ENCODE measurements around the gene RAB36.

DNA sequence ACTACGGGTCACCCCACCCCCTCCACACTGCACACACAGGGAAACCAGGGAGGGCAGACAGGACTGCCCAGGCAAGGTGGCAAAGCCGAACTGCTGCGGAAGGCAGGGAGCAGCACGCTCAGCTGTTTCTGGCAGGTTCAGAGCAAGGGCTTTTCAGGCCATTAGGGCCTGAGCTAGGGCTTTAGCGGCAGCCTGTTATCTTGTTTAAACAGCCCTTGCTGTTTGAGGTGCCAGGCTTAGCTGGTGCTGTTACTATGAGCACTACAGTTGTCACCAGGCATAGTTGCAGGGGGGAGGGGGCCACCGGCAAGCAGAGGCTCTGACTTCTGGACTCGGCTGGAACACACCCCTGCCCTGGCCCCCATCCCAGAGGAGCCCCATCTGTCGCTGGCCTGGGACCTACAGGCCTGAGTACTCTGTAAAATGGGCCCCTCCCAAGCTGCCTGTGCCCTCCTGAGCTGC is 38.3 kb upstream of the RAB36 start:
- TF ChIP-seq NR2C2 (CRISPR knock-in tag; IDR thresholded peaks at IDR 0.05): no peak
- TF ChIP-seq MAX (CRISPR knock-in tag; IDR thresholded peaks at IDR 0.05): no peak
- TF ChIP-seq, protein P1, sequence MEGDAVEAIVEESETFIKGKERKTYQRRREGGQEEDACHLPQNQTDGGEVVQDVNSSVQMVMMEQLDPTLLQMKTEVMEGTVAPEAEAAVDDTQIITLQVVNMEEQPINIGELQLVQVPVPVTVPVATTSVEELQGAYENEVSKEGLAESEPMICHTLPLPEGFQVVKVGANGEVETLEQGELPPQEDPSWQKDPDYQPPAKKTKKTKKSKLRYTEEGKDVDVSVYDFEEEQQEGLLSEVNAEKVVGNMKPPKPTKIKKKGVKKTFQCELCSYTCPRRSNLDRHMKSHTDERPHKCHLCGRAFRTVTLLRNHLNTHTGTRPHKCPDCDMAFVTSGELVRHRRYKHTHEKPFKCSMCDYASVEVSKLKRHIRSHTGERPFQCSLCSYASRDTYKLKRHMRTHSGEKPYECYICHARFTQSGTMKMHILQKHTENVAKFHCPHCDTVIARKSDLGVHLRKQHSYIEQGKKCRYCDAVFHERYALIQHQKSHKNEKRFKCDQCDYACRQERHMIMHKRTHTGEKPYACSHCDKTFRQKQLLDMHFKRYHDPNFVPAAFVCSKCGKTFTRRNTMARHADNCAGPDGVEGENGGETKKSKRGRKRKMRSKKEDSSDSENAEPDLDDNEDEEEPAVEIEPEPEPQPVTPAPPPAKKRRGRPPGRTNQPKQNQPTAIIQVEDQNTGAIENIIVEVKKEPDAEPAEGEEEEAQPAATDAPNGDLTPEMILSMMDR (IDR thresholded peaks at IDR 0.05): no peak
- TF ChIP-seq RELA (CRISPR knock-in tag; IDR thresholded peaks at IDR 0.05; ENCODE audit: borderline replicate concordance): no peak
- TF ChIP-seq CBFB (CRISPR knock-in tag; IDR thresholded peaks at IDR 0.05; ENCODE audit: low read depth): no peak
- TF ChIP-seq, protein P2, sequence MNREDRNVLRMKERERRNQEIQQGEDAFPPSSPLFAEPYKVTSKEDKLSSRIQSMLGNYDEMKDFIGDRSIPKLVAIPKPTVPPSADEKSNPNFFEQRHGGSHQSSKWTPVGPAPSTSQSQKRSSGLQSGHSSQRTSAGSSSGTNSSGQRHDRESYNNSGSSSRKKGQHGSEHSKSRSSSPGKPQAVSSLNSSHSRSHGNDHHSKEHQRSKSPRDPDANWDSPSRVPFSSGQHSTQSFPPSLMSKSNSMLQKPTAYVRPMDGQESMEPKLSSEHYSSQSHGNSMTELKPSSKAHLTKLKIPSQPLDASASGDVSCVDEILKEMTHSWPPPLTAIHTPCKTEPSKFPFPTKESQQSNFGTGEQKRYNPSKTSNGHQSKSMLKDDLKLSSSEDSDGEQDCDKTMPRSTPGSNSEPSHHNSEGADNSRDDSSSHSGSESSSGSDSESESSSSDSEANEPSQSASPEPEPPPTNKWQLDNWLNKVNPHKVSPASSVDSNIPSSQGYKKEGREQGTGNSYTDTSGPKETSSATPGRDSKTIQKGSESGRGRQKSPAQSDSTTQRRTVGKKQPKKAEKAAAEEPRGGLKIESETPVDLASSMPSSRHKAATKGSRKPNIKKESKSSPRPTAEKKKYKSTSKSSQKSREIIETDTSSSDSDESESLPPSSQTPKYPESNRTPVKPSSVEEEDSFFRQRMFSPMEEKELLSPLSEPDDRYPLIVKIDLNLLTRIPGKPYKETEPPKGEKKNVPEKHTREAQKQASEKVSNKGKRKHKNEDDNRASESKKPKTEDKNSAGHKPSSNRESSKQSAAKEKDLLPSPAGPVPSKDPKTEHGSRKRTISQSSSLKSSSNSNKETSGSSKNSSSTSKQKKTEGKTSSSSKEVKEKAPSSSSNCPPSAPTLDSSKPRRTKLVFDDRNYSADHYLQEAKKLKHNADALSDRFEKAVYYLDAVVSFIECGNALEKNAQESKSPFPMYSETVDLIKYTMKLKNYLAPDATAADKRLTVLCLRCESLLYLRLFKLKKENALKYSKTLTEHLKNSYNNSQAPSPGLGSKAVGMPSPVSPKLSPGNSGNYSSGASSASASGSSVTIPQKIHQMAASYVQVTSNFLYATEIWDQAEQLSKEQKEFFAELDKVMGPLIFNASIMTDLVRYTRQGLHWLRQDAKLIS (CRISPR knock-in tag; IDR thresholded peaks at IDR 0.05; ENCODE audit: borderline replicate concordance): no peak
- TF ChIP-seq, protein P3, sequence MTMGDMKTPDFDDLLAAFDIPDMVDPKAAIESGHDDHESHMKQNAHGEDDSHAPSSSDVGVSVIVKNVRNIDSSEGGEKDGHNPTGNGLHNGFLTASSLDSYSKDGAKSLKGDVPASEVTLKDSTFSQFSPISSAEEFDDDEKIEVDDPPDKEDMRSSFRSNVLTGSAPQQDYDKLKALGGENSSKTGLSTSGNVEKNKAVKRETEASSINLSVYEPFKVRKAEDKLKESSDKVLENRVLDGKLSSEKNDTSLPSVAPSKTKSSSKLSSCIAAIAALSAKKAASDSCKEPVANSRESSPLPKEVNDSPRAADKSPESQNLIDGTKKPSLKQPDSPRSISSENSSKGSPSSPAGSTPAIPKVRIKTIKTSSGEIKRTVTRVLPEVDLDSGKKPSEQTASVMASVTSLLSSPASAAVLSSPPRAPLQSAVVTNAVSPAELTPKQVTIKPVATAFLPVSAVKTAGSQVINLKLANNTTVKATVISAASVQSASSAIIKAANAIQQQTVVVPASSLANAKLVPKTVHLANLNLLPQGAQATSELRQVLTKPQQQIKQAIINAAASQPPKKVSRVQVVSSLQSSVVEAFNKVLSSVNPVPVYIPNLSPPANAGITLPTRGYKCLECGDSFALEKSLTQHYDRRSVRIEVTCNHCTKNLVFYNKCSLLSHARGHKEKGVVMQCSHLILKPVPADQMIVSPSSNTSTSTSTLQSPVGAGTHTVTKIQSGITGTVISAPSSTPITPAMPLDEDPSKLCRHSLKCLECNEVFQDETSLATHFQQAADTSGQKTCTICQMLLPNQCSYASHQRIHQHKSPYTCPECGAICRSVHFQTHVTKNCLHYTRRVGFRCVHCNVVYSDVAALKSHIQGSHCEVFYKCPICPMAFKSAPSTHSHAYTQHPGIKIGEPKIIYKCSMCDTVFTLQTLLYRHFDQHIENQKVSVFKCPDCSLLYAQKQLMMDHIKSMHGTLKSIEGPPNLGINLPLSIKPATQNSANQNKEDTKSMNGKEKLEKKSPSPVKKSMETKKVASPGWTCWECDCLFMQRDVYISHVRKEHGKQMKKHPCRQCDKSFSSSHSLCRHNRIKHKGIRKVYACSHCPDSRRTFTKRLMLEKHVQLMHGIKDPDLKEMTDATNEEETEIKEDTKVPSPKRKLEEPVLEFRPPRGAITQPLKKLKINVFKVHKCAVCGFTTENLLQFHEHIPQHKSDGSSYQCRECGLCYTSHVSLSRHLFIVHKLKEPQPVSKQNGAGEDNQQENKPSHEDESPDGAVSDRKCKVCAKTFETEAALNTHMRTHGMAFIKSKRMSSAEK (CRISPR knock-in tag; IDR thresholded peaks at IDR 0.05; ENCODE audit: borderline replicate concordance): no peak
- no peak for TF ChIP-seq ZBTB21 (CRISPR knock-in tag; IDR thresholded peaks at IDR 0.05; ENCODE audit: borderline replicate concordance)
- TF ChIP-seq, protein P4, sequence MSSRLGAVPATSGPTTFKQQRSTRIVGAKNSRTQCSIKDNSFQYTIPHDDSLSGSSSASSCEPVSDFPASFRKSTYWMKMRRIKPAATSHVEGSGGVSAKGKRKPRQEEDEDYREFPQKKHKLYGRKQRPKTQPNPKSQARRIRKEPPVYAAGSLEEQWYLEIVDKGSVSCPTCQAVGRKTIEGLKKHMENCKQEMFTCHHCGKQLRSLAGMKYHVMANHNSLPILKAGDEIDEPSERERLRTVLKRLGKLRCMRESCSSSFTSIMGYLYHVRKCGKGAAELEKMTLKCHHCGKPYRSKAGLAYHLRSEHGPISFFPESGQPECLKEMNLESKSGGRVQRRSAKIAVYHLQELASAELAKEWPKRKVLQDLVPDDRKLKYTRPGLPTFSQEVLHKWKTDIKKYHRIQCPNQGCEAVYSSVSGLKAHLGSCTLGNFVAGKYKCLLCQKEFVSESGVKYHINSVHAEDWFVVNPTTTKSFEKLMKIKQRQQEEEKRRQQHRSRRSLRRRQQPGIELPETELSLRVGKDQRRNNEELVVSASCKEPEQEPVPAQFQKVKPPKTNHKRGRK (CRISPR knock-in tag; IDR thresholded peaks at IDR 0.05; ENCODE audit: borderline replicate concordance): no peak
- TF ChIP-seq, protein P5, sequence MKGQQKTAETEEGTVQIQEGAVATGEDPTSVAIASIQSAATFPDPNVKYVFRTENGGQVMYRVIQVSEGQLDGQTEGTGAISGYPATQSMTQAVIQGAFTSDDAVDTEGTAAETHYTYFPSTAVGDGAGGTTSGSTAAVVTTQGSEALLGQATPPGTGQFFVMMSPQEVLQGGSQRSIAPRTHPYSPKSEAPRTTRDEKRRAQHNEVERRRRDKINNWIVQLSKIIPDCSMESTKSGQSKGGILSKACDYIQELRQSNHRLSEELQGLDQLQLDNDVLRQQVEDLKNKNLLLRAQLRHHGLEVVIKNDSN (CRISPR knock-in tag; IDR thresholded peaks at IDR 0.05): no peak
- TF ChIP-seq KAT7 (CRISPR knock-in tag; IDR thresholded peaks at IDR 0.05; ENCODE audit: borderline replicate concordance): no peak
- TF ChIP-seq, protein P6, sequence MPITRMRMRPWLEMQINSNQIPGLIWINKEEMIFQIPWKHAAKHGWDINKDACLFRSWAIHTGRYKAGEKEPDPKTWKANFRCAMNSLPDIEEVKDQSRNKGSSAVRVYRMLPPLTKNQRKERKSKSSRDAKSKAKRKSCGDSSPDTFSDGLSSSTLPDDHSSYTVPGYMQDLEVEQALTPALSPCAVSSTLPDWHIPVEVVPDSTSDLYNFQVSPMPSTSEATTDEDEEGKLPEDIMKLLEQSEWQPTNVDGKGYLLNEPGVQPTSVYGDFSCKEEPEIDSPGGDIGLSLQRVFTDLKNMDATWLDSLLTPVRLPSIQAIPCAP (CRISPR knock-in tag; IDR thresholded peaks at IDR 0.05): no peak
- TF ChIP-seq TP53 (CRISPR knock-in tag; IDR thresholded peaks at IDR 0.05): no peak
